B cell (primary cell): ENCODE measurements around the gene DAG1. TPM values are rescaled to one million over a fixed set of nuclear protein-coding genes. Genes with fewer than 3 reads are reported as not detected.

Experiments used
- ATAC-seq: fragments of 200-7000 bp; cut with Tn5 transposase; one replicate; pipeline ENCODE4 v1.10.0; 2021; ENCODE audit warnings: low read depth, mild to moderate bottlenecking, moderate number of reproducible peaks, moderate library complexity
- CTCF ChIA-PET: fragments of 350-600 bp; sonication (Branson Sonifier 250); formaldehyde crosslinking; loops from one replicate; lab custom pipeline; 2021; ENCODE audit warnings: antibody characterized with exemption, inconsistent platforms; lab: Charles Lee
- POLR2A ChIA-PET: fragments of 350-600 bp; sonication (Branson Sonifier 250); formaldehyde crosslinking; loops from one replicate; lab custom pipeline; 2021; ENCODE audit warnings: antibody characterized with exemption; lab: Charles Lee
- DNase-seq: peaks from one replicate; pipeline ENCODE4 v3.0.0; 2013
- H2AFZ ChIP-seq: 2 replicates; pipeline ENCODE4 v1.6.1; 2012; ENCODE audit warnings: mild to moderate bottlenecking, low read depth, low read length; ENCODE audit not compliant: insufficient read depth, poor library complexity, severe bottlenecking
- H3K27ac ChIP-seq, 2 donors: 1 replicate in 1 of 2; 2 replicates in 1 of 2; pipeline ENCODE4 v1.5.1; 2012 to 2013; ENCODE audit warnings: low read length in 2 of 2, mild to moderate bottlenecking in 2 of 2, moderate library complexity in 1 of 2
- H3K27me3 ChIP-seq, 4 experiments: fragments of 200-600 bp in 1 of 4; sonication (generic) in 1 of 4; replicated peaks in 1 of 4; 1 replicate in 2 of 4; 2 replicates in 2 of 4; pipeline versions ENCODE4 v1.6.1 to v1.7.0; 2013 to 2016; ENCODE audit warnings: low read length in 3 of 4, mild to moderate bottlenecking in 2 of 4, mixed read lengths in 1 of 4, moderate library complexity in 1 of 4; ENCODE audit not compliant: insufficient read depth in 4 of 4, control insufficient read depth in 3 of 4; ENCODE audit errors: control extremely low read depth in 1 of 4
- H3K36me3 ChIP-seq, 2 experiments: replicated peaks in 1 of 2; 1 replicate in 1 of 2; 2 replicates in 1 of 2; pipeline versions ENCODE4 v1.6.1 to v1.7.1; 2013; ENCODE audit warnings: low read length in 1 of 2; ENCODE audit not compliant: insufficient read depth in 2 of 2, control insufficient read depth in 1 of 2; ENCODE audit errors: control extremely low read depth in 1 of 2, extremely low read depth in 1 of 2
- H3K4me1 ChIP-seq, 2 donors: fragments of 200-600 bp in 1 of 2; sonication (generic) in 1 of 2; 1 replicate in 1 of 2; 2 replicates in 1 of 2; pipeline versions ENCODE4 v1.5.1 to v1.6.1; 2013 to 2017; ENCODE audit warnings: low read length in 2 of 2; ENCODE audit not compliant: control insufficient read depth in 2 of 2, insufficient read depth in 2 of 2
- H3K4me2 ChIP-seq: replicated peaks from 2 replicates; pipeline ENCODE3; 2012; ENCODE audit warnings: mild to moderate bottlenecking, low read depth, low read length; ENCODE audit not compliant: poor library complexity, severe bottlenecking
- H3K4me3 ChIP-seq, 5 experiments: fragments of 200-600 bp in 1 of 5; sonication (generic) in 1 of 5; 1 replicate in 3 of 5; 2 replicates in 2 of 5; pipeline versions ENCODE4 v1.5.1 to v1.7.0; 2011 to 2016; ENCODE audit warnings: low read length in 4 of 5, mild to moderate bottlenecking in 4 of 5, low read depth in 2 of 5, control low read depth in 1 of 5, moderate library complexity in 1 of 5; ENCODE audit not compliant: insufficient read depth in 1 of 5; ENCODE audit errors: control extremely low read depth in 1 of 5, extremely low read depth in 1 of 5
- H3K79me2 ChIP-seq: fragments of 200-600 bp; sonication (generic); one replicate; pipeline ENCODE4 v1.6.0; 2016; ENCODE audit warnings: low read length; ENCODE audit not compliant: control insufficient read depth, insufficient read depth
- H3K9ac ChIP-seq: fragments of 200-600 bp; sonication (generic); 2 replicates; pipeline ENCODE4 v1.6.1; 2017; ENCODE audit warnings: mild to moderate bottlenecking, low read length, moderate library complexity
- H3K9me3 ChIP-seq, 3 donors: one replicate each; pipeline versions ENCODE4 v1.6.1 to v1.7.1; 2013; ENCODE audit warnings: low read length in 2 of 3; ENCODE audit not compliant: control insufficient read depth in 2 of 3, insufficient read depth in 1 of 3; ENCODE audit errors: control extremely low read depth in 1 of 3
- H4K20me1 ChIP-seq: 2 replicates; pipeline ENCODE4 v1.6.0; 2012; ENCODE audit warnings: mild to moderate bottlenecking, low read length; ENCODE audit not compliant: insufficient read depth, control insufficient read depth, poor library complexity, severe bottlenecking
- H3K27ac Mint-ChIP-seq: one replicate; pipeline ENCODE4 v1.8.0; 2021; ENCODE audit warnings: mixed read lengths
- H3K27me3 Mint-ChIP-seq: one replicate; pipeline ENCODE4 v1.8.0; 2021; ENCODE audit warnings: mixed read lengths
- H3K4me1 Mint-ChIP-seq: one replicate; pipeline ENCODE4 v1.8.0; 2021; ENCODE audit warnings: mixed read lengths
- H3K4me3 Mint-ChIP-seq: one replicate; pipeline ENCODE4 v1.8.0; 2021; ENCODE audit warnings: mixed read lengths
- H3K9me3 Mint-ChIP-seq: one replicate; pipeline ENCODE4 v1.8.0; 2022; ENCODE audit warnings: mixed read lengths; ENCODE audit not compliant: insufficient read depth
- EZH2 ChIP-seq: IDR thresholded peaks from 2 replicates; pipeline ENCODE4 v1.6.1; 2012; ENCODE audit warnings: borderline replicate concordance, low read depth, mild to moderate bottlenecking, moderate library complexity, low read length; ENCODE audit not compliant: insufficient read depth, poor library complexity, severe bottlenecking
- WGBS: methylation state at CpG from one replicate; pipeline ENCODE4 v1.1.5; 2013; ENCODE audit warnings: missing lambda C conversion rate; ENCODE audit not compliant: insufficient coverage; 5-methylcytosine and 5-hydroxymethylcytosine counted together
- intact Hi-C: fragments of 100-400 bp; cut with micrococcal nuclease; formaldehyde crosslinking; loops from one replicate; pipeline ENCODE4 v1.10.0; 2022
- polyA plus RNA-seq: library from polyadenylated mRNA; depleted of rRNA; stranded (reverse); fragments of >200 nt; gene quantifications from 2 replicates; pipeline ENCODE4 v1.2.3, GENCODE V29; 2012
- total RNA-seq, 2 donors: library from RNA; stranded (reverse); fragments of 120-200 nt in 1 of 2; gene quantifications; 1 replicate in 1 of 2; 2 replicates in 1 of 2; pipeline versions ENCODE4 v1.2.3 to v1.2.4, GENCODE V29; 2013 to 2022
- TF ChIP-seq, protein P1 (sequence below): fragments of 200-600 bp; IDR thresholded peaks from one replicate; pipeline ENCODE4 v1.8.0; 2022; ENCODE audit warnings: antibody characterized with exemption, mild to moderate bottlenecking

The DAG1 gene
- total and polyA plus RNA-seq, 2 donors (not counting 1 experiment from before 2014, with no cell fraction given): 9.6 to 27.2 TPM

DNA sequence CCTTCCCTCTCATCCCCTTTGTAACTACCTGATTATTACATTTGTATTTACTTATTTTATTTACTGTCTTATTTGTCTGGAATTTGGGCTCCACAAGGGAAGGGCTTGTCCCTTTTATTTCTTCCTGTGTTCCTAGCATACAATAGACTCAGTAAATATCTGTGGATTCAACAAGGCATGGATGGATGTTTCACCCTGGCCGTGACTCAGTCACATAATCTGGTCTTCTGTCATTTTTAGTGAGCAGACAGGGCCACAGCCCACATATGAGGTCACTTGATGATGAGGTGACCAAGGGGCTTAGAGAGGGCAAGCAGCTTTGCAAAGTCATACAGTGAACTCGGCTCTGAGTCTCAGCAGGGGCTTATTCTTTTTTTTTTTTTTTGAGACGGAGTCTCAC lies 7.8 kb upstream of the DAG1 start:
- Mint-ChIP-seq H3K27me3 (no peaks in the 10 kb centered on the region), H3K4me3 (no peak overlapping the region), H3K9me3 (no peaks in the 10 kb centered on the region), H3K27ac (no peak overlapping the region), H3K4me1 (no peaks in the 10 kb centered on the region)
- Histone ChIP-seq H4K20me1 (no peaks in the 10 kb centered on the region), H3K79me2 (no peaks in the 10 kb centered on the region), H3K27ac (no peak overlapping the region), H3K4me1 (no peaks in the 10 kb centered on the region), H3K9me3 (no peaks in the 10 kb centered on the region), H3K4me2 (no peak overlapping the region), H2AFZ (no peak overlapping the region), H3K4me3 (no peak overlapping the region), H3K9ac (no peak overlapping the region), H3K27me3 (no peaks in the 10 kb centered on the region), H3K36me3 (no peaks in the 10 kb centered on the region)
- ATAC-seq (no peak), DNase-seq (no peak)
- intact Hi-C loops: no loop called here
- CTCF ChIA-PET: interaction anchor here (1.9 kb wide), 1 partner anchor 13 kb away, joined by 5 read pairs; no protein-coding TSS in a partner anchor
- POLR2A ChIA-PET: interaction anchor here (0.6 kb wide), 1 partner anchor 187 kb away, joined by 4 read pairs; no protein-coding TSS in a partner anchor
- no peak for TF ChIP-seq EZH2
- TF ChIP-seq, protein P1, sequence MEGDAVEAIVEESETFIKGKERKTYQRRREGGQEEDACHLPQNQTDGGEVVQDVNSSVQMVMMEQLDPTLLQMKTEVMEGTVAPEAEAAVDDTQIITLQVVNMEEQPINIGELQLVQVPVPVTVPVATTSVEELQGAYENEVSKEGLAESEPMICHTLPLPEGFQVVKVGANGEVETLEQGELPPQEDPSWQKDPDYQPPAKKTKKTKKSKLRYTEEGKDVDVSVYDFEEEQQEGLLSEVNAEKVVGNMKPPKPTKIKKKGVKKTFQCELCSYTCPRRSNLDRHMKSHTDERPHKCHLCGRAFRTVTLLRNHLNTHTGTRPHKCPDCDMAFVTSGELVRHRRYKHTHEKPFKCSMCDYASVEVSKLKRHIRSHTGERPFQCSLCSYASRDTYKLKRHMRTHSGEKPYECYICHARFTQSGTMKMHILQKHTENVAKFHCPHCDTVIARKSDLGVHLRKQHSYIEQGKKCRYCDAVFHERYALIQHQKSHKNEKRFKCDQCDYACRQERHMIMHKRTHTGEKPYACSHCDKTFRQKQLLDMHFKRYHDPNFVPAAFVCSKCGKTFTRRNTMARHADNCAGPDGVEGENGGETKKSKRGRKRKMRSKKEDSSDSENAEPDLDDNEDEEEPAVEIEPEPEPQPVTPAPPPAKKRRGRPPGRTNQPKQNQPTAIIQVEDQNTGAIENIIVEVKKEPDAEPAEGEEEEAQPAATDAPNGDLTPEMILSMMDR: no peak
- 87% methylated on average over 3 of the region's 3 CpGs for WGBS

DNA sequence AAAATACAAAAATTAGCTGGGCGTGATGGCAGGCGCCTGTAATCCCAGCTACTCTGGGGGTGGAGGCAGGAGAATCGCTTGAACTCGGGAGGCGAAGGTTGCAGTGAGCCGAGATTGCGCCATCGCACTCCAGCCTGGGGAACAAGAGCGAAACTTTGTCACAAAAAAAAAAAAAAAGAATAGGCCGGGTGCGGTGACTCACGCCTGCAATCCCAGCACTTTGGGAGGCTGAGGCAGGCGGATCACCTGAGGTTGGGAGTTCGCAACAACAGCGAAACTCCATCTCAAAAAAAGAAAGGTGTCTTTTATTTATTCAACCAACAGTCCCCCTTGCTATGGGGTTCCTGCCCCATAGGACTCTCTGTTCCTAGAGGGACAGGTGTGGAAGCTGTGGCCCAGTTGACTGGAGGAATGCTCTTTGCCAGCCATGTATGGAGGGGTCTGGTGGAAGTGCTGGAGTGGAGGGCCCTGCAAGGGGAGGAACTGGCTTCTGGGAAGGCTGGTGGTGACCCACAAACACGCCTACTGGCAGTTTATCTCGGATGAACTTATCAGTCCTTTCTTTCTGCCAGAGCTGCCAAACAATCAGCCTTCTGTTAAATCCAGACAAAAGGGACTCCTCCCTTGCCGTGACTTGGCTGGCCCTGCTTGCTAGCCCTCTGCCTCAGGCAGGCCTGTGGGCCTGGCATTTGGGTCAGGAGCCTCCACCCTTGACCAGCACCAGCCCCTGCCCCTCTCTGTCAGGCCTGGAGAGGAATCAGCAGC lies 4.6 kb upstream of the DAG1 start:
- TF ChIP-seq, protein P1: no peak
- no peak for TF ChIP-seq EZH2
- no peak for DNase-seq
- no peak overlapping the region for H3K27ac ChIP-seq
- H2AFZ ChIP-seq: no peak overlapping the region
- H3K4me3 Mint-ChIP-seq: no peak overlapping the region
- no peaks in the 10 kb centered on the region for H3K27me3 ChIP-seq
- H4K20me1 ChIP-seq: no peaks in the 10 kb centered on the region
- no peak overlapping the region for H3K27ac Mint-ChIP-seq
- H3K9ac ChIP-seq: no peak overlapping the region
- H3K36me3 ChIP-seq: no peaks in the 10 kb centered on the region
- ATAC-seq: no peak
- H3K4me2 ChIP-seq: no peak overlapping the region
- H3K9me3 ChIP-seq: no peaks in the 10 kb centered on the region
- no peaks in the 10 kb centered on the region for H3K79me2 ChIP-seq
- no peaks in the 10 kb centered on the region for H3K27me3 Mint-ChIP-seq
- peaks cover 7 to 8% of the 10 kb centered on the region in 2 donors for H3K4me1 ChIP-seq
- ChIA-PET POLR2A (no interaction called here), CTCF (interaction anchor here (1.1 to 1.5 kb wide), 2 partner anchors 16 to 121 kb away, joined by 5 to 6 read pairs; no protein-coding TSS in a partner anchor)
- H3K4me1 Mint-ChIP-seq: peaks cover 4% of the 10 kb centered on the region
- intact Hi-C loops: no loop called here
- no peaks in the 10 kb centered on the region for H3K9me3 Mint-ChIP-seq
- WGBS: 99% methylated on average over 11 of the region's 18 CpGs
- H3K4me3 ChIP-seq: no peak overlapping the region
